Motor neuron (in vitro differentiated cells): ENCODE results near the gene AGPAT2. TPM values are rescaled to one million over a fixed set of nuclear protein-coding genes. Genes with fewer than 3 reads are reported as not detected.
A peak's percentile ranks its signal among the peaks of the same experiment; 100 is the strongest.

ENCODE experiments used
- ATAC-seq, 8 experiments: fragments of 200-7000 bp; cut with Tn5 transposase; replicated peaks in 6 of 8; 2 replicates each; pipeline ENCODE4 v1.8.0; 2021; ENCODE audit warnings: mild to moderate bottlenecking in 8 of 8, moderate library complexity in 8 of 8
- H3K27ac ChIP-seq, 2 donors: fragments of 250-450 bp; sonication (Bioruptor Pico); 2 replicates each; pipeline ENCODE4 v1.9.0; 2021; ENCODE audit warnings: antibody characterized with exemption in 2 of 2, mild to moderate bottlenecking in 2 of 2, moderate library complexity in 1 of 2
- H3K4me1 ChIP-seq, 2 donors: fragments of 250-450 bp; sonication (Bioruptor Pico); replicated peaks in 1 of 2; 2 replicates each; pipeline ENCODE4 v1.6.1; 2021; ENCODE audit warnings: antibody characterized with exemption in 2 of 2, mild to moderate bottlenecking in 2 of 2, moderate library complexity in 1 of 2
- H3K4me3 ChIP-seq, 5 donors: fragments of 250-450 bp; sonication (Bioruptor Pico); 2 replicates each; pipeline ENCODE4 v1.9.0; 2021; ENCODE audit warnings: antibody characterized with exemption in 5 of 5, mild to moderate bottlenecking in 5 of 5, moderate library complexity in 4 of 5
- WGBS, 10 experiments: fragments of 450-650 bp; shearing (Covaris generic); methylation state at CpG; one replicate each; pipeline ENCODE4 v1.0.0; 2022; 5-methylcytosine and 5-hydroxymethylcytosine counted together
- in situ Hi-C, 9 experiments: fragments of 400-800 bp; cut with MboI; loops; one replicate each; pipeline ENCODE4 v1.15.0; 2021; ENCODE audit warnings: low sequenced_read_pairs in 9 of 9, low pct_unique_long_range_greater_than_20kb in 2 of 9; ENCODE audit not compliant: unreplicated experiment in 9 of 9
- total RNA-seq, 8 experiments: library from RNA; unstranded; fragments of 300-600 nt; gene quantifications; 2 replicates each; pipeline versions ENCODE4 v1.2.3 to v1.2.4, GENCODE V29; 2022

AGPAT2 gene
- total RNA-seq, 8 experiments from 2014 or later, result 1.5 to 19.7 (median 4.6) TPM

GRCh38 chr9:136653323-136654079, 33.8 kb downstream of the AGPAT2 start:
- Histone ChIP-seq H3K4me1 (peaks cover 6 to 7% of the 10 kb centered on the region in 2 donors), H3K27ac (no peak overlapping the region), H3K4me3 (no peak overlapping the region)
- 46 to 85% (median 72%) methylated on average over 4 to 37 of the region's 43 CpGs; no CpG with 5 or more reads in 2 of the 10 experiments for WGBS, 10 experiments
- in situ Hi-C loops, result no loop called here
- peak in 5 of 8 experiments; percentile 39 to 75 (median 69) for ATAC-seq

GRCh38 chr9:136651860-136652259, 35.4 kb downstream of the AGPAT2 start:
- Histone ChIP-seq H3K27ac (no peak overlapping the region), H3K4me3 (no peak overlapping the region), H3K4me1 (peaks cover 6 to 7% of the 10 kb centered on the region in 2 donors)
- in situ Hi-C loops, result no loop called here
- 67 to 98% (median 90%) methylated on average over 2 to 9 of the region's 11 CpGs; no CpG with 5 or more reads in 1 of the 10 experiments for WGBS, 10 experiments
- peak in 1 of 8 experiments; percentile 24 for ATAC-seq

GRCh38 chr9:136650648-136651047, 36.6 kb downstream of the AGPAT2 start:
- peak in 1 of 8 experiments; percentile 32 for ATAC-seq
- WGBS, 10 experiments, result 65 to 100% (median 90%) methylated on average over 1 to 8 of the region's 10 CpGs; no CpG with 5 or more reads in 4 of the 10 experiments
- no peak overlapping the region for H3K27ac ChIP-seq
- in situ Hi-C loops, result no loop called here
- H3K4me3 ChIP-seq, result no peak overlapping the region
- peaks cover 11 to 16% of the 10 kb centered on the region in 2 donors for H3K4me1 ChIP-seq

DNA sequence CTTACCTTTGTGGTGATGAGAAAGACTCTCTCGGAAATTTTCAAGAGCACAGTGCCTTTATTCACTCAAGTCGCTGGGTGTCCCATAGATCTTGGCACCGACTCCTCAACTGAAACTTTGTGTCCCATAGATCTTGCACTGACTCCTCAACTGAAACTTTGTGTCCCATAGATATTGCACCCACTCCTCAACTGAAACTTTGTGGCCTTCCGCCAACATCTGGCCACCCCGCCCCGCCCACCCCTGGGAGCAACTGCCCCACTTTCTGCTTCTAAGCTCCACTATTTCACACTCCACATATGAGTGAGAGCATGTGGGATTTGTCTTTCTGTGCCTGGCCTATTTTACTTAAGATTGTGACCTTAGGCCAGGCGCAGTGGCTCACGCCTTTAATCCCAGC, 37.2 kb downstream of the AGPAT2 start:
- H3K4me3 ChIP-seq, result no peak overlapping the region
- H3K27ac ChIP-seq, result no peak overlapping the region
- peaks cover 9 to 16% of the 10 kb centered on the region in 2 donors for H3K4me1 ChIP-seq
- in situ Hi-C loops, result no loop called here
- WGBS, 10 experiments, result 60 to 100% (median 100%) methylated on average over 1 to 3 of the region's 8 CpGs; no CpG with 5 or more reads in 7 of the 10 experiments
- ATAC-seq, result no peak

DNA sequence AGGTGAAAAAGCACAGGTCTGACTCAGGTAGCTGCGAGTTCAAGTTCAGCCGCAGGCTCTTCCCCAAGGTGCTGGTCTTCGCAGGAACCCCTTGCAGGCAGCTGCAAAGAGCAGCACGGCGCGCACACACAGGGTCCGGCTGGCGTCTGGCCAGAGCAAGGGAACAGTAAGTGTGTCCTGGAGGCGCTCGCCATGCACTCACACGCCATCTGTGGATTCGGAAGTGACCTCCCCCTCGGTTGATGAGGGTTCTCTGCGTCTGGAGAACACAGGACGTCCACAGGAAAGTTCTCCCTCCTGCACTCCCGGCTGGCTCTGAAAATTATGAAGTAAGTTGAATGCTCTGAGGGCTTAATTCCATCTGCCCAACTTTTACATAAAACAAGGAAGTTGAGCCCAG, 38.5 kb downstream of the AGPAT2 start:
- in situ Hi-C loops, result loop anchor here in 2 of 9 experiments (25.0 kb wide), 1 partner anchor 161 kb away; the partner anchor contains the start of gene SEC16A (in 2 of the 2)
- 21 to 100% (median 60%) methylated on average over 1 to 12 of the region's 16 CpGs; no CpG with 5 or more reads in 4 of the 10 experiments for WGBS, 10 experiments
- Histone ChIP-seq H3K27ac (no peak overlapping the region), H3K4me3 (no peak overlapping the region), H3K4me1 (peaks cover 22 to 25% of the 10 kb centered on the region in 2 donors)
- no peak for ATAC-seq

DNA sequence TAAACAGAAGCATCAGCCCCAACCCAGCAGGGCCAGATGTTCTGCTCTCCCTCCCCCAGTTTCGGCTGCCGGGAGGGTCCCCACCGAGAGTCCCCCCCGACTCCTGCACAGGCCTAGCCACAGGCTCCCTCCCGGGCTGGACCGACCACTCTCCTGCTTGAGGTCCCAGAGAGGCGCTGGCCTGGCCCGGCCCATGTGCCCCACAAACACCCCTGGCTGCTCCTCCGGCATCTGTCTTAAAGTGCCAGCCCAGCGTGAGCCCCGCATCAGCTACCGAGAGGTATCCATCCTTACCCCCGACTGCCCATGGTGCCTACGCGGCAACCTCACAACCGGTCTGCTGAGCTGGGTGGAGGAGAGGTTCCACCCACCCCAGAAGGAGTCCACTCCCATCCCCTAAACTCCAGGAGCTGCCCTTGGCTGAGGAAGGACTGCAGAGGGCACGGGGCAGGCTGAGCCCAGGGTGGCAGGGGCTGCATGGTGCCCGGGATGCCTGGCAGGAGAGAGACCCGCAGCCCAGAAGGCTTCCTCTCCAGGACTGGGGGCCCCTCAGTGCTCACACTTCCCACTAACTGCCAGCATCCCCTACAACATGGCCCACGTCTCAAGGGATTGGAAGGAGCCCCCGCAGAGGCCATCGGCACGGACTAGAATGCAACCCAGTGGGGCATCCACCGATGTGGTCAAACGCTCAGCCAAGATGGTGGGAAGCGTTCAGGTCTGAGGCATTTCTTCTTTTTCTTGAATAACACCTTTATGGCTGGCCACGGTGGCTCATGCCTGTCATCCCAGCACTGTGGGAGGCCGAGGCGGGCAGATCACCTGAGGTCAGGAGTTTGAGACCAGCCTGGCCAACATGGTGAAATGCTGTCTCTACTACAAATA, 40.2 kb downstream of the AGPAT2 start:
- 69 to 100% (median 88%) methylated on average over 2 to 9 of the region's 29 CpGs; no CpG with 5 or more reads in 5 of the 10 experiments for WGBS, 10 experiments
- H3K27ac ChIP-seq, result no peak overlapping the region
- H3K4me3 ChIP-seq, result no peak overlapping the region
- ATAC-seq, result no peak
- in situ Hi-C loops, result loop anchor here in 2 of 9 experiments (25.0 kb wide), 1 partner anchor 160 kb away; the partner anchor contains the start of gene SEC16A (in 2 of the 2)
- H3K4me1 ChIP-seq, result peaks cover 20 to 22% of the 10 kb centered on the region in 2 donors

GRCh38 chr9:136645903-136646754, 41.1 kb downstream of the AGPAT2 start:
- H3K27ac ChIP-seq, result peak overlapping the region in 1 of 2 donors; percentile 2
- H3K4me3 ChIP-seq, result no peak overlapping the region
- peaks cover 20 to 22% of the 10 kb centered on the region in 2 donors for H3K4me1 ChIP-seq
- WGBS, 10 experiments, result no CpG with 5 or more reads among the region's 40 CpGs
- peak in 6 of 8 experiments; percentile 29 to 49 (median 40) for ATAC-seq
- in situ Hi-C loops, result loop anchor here in 2 of 9 experiments (25.0 kb wide), 1 partner anchor 159 kb away; the partner anchor contains the start of gene SEC16A (in 2 of the 2)

DNA sequence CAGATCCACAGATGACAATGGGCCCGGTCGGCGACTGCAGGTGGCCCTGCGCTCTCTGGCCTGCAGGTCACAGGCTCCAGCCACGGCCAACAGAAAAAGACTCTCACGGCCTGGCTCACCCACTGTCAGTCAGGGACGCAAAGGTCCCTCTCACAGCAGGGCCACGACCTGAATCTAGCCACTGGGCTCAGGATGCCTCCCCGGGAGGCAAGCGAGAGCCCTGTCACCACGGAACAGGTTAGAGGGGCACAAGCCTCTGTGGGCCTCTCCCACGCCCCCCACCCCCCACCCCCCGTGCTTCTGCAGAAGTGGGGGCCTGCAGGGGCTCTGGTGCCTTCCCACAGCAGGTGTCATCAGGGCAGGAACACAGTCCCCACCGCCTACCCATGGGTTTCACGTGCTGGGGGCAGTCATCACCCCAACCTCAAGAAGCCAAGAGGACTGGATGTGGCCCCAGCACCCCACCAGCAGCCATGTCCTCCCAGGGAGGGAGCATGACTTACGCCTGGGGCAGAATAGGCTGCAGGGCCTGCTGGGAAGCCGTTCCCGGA, 41.8 kb downstream of the AGPAT2 start:
- Histone ChIP-seq H3K4me1 (peaks cover 20 to 22% of the 10 kb centered on the region in 2 donors), H3K4me3 (no peak overlapping the region), H3K27ac (no peak overlapping the region)
- in situ Hi-C loops, result loop anchor here in 2 of 9 experiments (25.0 kb wide), 1 partner anchor 158 kb away; the partner anchor contains the start of gene SEC16A (in 2 of the 2)
- ATAC-seq, result peak in 2 of 8 experiments; percentile 1 to 4
- WGBS, 10 experiments, result no CpG with 5 or more reads among the region's 18 CpGs

GRCh38 chr9:136644593-136645351, 42.5 kb downstream of the AGPAT2 start:
- Histone ChIP-seq H3K4me3 (no peak overlapping the region), H3K27ac (no peak overlapping the region), H3K4me1 (peaks cover 20 to 22% of the 10 kb centered on the region in 2 donors)
- in situ Hi-C loops, result loop anchor here in 2 of 9 experiments (25.0 kb wide), 1 partner anchor 157 kb away; the partner anchor contains the start of gene SEC16A (in 2 of the 2)
- WGBS, 10 experiments, result 10 to 57% methylated on average over 2 to 6 of the region's 30 CpGs; no CpG with 5 or more reads in 8 of the 10 experiments
- peak; percentile 53 to 99 (median 82) for ATAC-seq

DNA sequence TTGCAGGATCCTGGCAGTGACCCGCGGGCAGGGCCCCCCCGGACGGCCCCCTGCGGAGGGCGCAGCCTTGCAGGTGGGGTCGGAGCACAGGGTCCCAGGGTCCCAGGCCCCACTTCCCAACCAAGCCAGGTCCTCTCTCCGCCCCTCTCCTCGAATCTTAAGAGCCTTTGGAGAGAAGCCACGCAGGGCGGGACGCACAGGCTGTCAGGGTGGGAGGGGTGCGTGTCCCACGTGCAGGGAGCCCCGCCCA, 43.0 kb downstream of the AGPAT2 start:
- WGBS, 10 experiments, result 0% methylated on average over 1 of the region's 15 CpGs; no CpG with 5 or more reads in 9 of the 10 experiments
- Histone ChIP-seq H3K4me1 (peaks cover 20 to 22% of the 10 kb centered on the region in 2 donors), H3K4me3 (no peak overlapping the region), H3K27ac (no peak overlapping the region)
- in situ Hi-C loops, result loop anchor here in 2 of 9 experiments (25.0 kb wide), 1 partner anchor 157 kb away; the partner anchor contains the start of gene SEC16A (in 2 of the 2)
- ATAC-seq, result peak in 1 of 8 experiments; percentile 83
